KOPT-K1 (cell line): Measurements from ENCODE around the gene B3GAT2.

Experiments
- H3K27ac ChIP-seq: fragments of 200-600 bp; sonication (generic); 2 replicates; pipeline ENCODE4 v1.5.1; 2016; ENCODE audit warnings: antibody characterized with exemption, mild to moderate bottlenecking, low read depth, low read length; ENCODE audit not compliant: poor library complexity, severe bottlenecking
- H3K36me3 ChIP-seq: fragments of 200-600 bp; sonication (generic); 2 replicates; pipeline ENCODE4 v1.5.1; 2017; ENCODE audit warnings: antibody characterized with exemption, mild to moderate bottlenecking, low read length, moderate library complexity; ENCODE audit not compliant: insufficient read depth
- H3K9me3 ChIP-seq: fragments of 200-600 bp; sonication (generic); 2 replicates; pipeline ENCODE4 v1.5.1; 2017; ENCODE audit warnings: antibody characterized with exemption, low read length, mild to moderate bottlenecking; ENCODE audit not compliant: insufficient read depth, poor library complexity, severe bottlenecking

B3GAT2 gene

GRCh38 chr6:70839286-70840266, 117.3 kb downstream of the B3GAT2 start:
- H3K36me3 ChIP-seq, result no peaks in the 10 kb centered on the region
- H3K27ac ChIP-seq, result no peak overlapping the region
- H3K9me3 ChIP-seq, result no peaks in the 10 kb centered on the region

GRCh38 chr6:70838907-70839285, 118.0 kb downstream of the B3GAT2 start:
- H3K36me3 ChIP-seq, result no peaks in the 10 kb centered on the region
- no peak overlapping the region for H3K27ac ChIP-seq
- H3K9me3 ChIP-seq, result no peaks in the 10 kb centered on the region

DNA sequence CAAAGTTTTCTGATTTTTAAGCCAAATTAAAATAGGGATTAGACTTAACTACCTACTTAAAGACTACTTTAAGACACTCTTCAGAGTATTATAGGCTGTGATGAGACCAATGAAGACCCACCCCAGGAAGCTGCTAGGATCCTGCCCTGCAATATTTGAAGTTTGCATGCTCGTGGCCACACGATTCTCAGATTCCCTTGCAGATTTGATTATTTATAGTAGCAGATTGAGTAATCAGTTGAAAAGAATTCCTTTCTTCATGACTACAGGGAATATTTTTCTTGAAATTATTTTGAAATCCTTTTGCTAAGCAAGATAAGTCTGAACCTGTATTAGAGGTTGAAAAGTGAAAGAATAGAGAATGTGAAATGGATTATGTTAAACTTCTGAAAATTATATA, 122.3 kb downstream of the B3GAT2 start:
- no peaks in the 10 kb centered on the region for H3K9me3 ChIP-seq
- H3K27ac ChIP-seq, result no peak overlapping the region
- H3K36me3 ChIP-seq, result no peaks in the 10 kb centered on the region

DNA sequence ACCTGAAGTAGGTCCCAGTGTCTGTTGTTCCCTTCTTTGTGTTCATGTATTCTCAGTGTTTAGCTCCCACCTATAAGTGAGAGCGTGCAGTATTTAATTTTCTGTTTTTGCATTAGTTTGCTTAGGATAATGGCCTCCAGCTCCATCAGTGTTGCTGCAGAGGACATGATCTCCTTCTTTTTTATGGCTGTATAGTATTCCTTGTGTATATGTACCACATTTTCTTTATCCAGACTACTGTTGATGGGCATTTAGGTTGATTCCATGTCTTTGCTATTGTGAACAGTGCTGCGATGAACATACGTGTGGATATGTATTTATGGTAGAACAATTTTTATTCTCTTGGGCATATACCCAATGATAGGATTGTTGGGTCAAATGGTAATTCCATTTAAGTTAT, 125.4 kb downstream of the B3GAT2 start:
- no peaks in the 10 kb centered on the region for H3K9me3 ChIP-seq
- H3K36me3 ChIP-seq, result no peaks in the 10 kb centered on the region
- no peak overlapping the region for H3K27ac ChIP-seq

DNA sequence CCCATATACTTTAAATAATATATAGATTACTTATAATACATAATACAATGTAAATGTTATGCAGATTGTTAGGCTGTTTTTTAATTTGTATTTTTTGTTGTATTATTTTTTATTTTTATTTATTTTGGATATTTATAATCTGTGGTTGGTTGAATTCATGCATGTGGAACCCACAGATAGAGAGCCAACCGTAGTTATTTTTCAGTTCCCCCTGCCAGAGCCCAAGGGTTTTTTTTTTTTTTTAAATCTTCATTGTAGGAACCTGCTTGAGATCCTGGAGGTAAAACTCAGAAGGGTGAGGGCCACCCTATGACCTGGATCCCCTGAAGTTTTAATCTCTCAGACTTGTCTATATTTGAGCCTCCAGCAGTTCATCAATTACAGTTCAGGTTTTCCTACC, 133.2 kb downstream of the B3GAT2 start:
- no peak overlapping the region for H3K27ac ChIP-seq
- H3K36me3 ChIP-seq, result no peaks in the 10 kb centered on the region
- H3K9me3 ChIP-seq, result peaks cover 8% of the 10 kb centered on the region

DNA sequence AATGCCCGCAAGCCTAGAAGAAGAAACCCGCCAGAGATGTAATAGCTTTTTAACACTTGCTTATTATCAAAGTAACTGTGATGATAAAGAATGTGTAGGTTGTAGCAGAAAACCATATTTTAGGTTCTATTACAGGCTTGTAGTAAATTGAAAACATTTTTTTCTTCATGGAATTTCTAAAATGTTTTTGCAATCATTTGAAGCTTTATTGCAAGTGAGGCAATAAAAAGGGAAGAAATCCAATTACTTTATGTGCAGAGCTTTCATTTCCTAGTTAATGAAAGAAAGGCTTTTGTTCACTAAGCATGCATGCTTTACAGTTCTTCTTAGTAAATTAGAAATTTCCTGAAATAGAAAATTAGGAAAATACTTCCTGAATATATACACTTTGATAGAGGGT, 135.1 kb downstream of the B3GAT2 start:
- peaks cover 8% of the 10 kb centered on the region for H3K9me3 ChIP-seq
- H3K36me3 ChIP-seq, result no peaks in the 10 kb centered on the region
- no peak overlapping the region for H3K27ac ChIP-seq

DNA sequence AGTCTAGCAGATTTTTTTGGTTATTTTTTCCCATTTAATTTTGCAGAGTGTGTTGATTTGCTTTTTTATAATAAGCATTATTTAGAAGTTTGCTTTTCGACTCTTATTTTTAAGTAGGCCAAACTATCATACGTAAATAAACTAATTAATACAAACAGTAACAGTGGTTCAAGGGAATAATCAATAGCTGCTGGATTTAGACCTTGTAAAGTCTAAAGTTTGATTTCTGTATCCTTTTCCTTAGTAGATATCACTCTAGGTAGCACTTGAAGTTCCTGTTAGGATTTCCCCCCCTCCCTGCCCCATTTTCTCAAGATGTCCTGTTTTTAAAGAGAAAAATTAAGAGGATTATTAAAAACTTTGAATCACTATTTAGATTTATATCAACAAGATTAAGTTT, 136.1 kb downstream of the B3GAT2 start:
- H3K36me3 ChIP-seq, result no peaks in the 10 kb centered on the region
- peaks cover 8% of the 10 kb centered on the region for H3K9me3 ChIP-seq
- no peak overlapping the region for H3K27ac ChIP-seq

DNA sequence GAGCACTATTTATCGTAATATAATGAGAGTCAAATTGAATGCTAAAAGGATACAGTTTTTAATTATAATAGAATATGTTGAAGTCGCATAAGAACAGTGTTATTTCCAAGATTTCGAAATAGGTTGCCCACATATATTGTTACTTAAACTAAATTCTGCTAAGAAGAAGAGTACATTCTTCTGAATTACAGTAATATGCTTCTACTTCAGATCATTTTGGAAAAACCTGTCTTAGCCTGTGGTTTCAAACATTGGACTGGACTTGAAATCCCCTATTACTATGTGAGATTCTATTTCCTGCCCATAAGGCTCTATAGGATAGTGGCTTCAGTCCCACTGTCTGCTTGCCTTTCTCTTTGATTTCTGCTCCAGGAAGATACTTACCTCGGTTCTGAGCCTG, 137.2 kb downstream of the B3GAT2 start:
- peaks cover 8% of the 10 kb centered on the region for H3K9me3 ChIP-seq
- H3K27ac ChIP-seq, result no peak overlapping the region
- no peaks in the 10 kb centered on the region for H3K36me3 ChIP-seq

- H3K27ac ChIP-seq, result no peak overlapping the region
- H3K36me3 ChIP-seq, result peaks cover 5% of the 10 kb centered on the region; the same call in 1 of the 2 replicates
- H3K9me3 ChIP-seq, result no peaks in the 10 kb centered on the region
Observed at GRCh38 chr6:70813885-70814284, 143.0 kb downstream of the B3GAT2 start.

DNA sequence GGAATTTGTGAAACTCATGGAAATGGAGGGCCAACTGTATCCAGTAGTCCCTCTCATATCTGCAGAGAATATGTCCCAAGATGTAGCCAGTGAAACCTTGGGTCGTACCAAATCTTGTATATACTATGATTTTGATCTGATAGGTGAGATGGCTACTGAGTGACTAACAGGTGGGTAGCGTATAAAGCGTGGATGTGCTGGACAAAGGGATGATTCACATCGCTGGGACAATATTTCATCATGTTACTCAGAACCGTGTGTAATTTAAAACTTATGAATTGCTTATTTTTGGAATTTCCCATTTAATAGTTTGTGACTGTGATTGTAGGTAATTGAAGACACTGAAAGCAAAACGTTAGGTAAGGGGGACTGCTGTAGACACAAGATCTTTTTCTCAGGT, 145.1 kb downstream of the B3GAT2 start:
- Histone ChIP-seq H3K36me3 (peaks cover 5% of the 10 kb centered on the region; the same call in 1 of the 2 replicates), H3K9me3 (no peaks in the 10 kb centered on the region), H3K27ac (no peak overlapping the region)
